Measurements from ENCODE around the gene GPR15. TPM values are rescaled to one million over a fixed set of nuclear protein-coding genes. Genes with fewer than 3 reads are reported as not detected.
"Not testable (repeated sequence)": the region's sequence is repeated elsewhere in the genome, so short reads cannot be mapped to it uniquely, and the experiment has no call there.

GPR15 gene
- total RNA-seq, 1 donor from 2014 or later = not detected

DNA sequence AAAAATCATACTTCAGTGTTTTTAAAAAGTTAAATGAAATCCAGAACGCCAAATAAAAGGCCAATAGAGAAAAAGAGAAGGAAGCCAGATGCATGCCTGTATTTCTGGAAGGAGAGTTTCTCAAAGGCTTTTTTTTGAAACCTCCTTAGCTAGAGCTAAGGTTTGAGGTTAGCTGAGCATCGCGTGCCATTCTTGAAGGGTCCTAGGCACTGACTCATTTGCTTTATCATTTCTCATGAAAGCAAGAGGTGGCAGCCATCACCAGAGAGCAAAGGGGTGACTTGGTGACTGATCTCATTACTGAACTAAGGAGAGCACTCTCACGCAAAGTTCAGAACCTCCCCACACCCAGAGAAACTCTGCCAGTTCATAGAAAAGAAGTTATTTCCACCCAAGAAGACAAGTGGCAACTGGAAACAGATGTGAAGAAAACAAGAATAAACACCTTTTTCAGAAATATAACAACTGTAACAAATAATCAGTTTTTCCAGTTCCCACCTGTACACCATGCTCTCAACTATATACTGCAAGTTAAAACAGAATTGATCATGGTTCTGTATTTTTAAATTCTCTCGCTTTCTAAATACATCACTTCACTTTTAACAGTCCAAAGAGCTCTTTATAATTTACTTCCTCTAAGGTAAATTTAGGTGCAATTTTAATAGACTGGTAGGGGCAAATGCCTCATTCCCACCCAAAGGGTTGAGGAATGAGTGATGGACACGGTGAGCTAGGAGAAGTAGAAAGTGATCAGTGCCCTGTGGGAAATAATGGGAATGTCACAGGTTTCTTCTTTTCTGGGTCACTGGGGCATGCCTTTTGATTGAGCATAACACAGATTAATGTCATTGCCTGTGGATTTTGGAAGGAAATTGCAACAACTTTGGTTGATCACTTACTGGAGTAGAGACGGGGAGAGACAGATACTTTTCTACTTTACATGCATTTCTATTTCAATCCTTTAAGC, 24.7 kb downstream of the GPR15 start:
- Mint-ChIP-seq H3K9me3 (ENCODE audit: unreplicated experiment) (no peaks in the 10 kb centered on the region), H3K4me3 (ENCODE audit: unreplicated experiment) (no peak overlapping the region), H3K27me3 (ENCODE audit: unreplicated experiment) (peaks cover 5% of the 10 kb centered on the region), H3K36me3 (ENCODE audit: low read depth, unreplicated experiment) (no peaks in the 10 kb centered on the region), H3K4me1 (ENCODE audit: unreplicated experiment) (peaks cover 14% of the 10 kb centered on the region), H3K27ac (ENCODE audit: unreplicated experiment) (no peak overlapping the region)
- no peak for TF ChIP-seq CTCF (IDR thresholded peaks at IDR 0.05; ENCODE audit: unreplicated experiment)
- DNase-seq (ENCODE audit: low spot score) = no peak

- no peak for TF ChIP-seq CTCF (IDR thresholded peaks at IDR 0.05; ENCODE audit: unreplicated experiment)
- Mint-ChIP-seq H3K27me3 (ENCODE audit: unreplicated experiment) (peaks cover 4% of the 10 kb centered on the region), H3K4me1 (ENCODE audit: unreplicated experiment) (peaks cover 14% of the 10 kb centered on the region), H3K36me3 (ENCODE audit: low read depth, unreplicated experiment) (no peaks in the 10 kb centered on the region), H3K9me3 (ENCODE audit: unreplicated experiment) (no peaks in the 10 kb centered on the region), H3K27ac (ENCODE audit: unreplicated experiment) (no peak overlapping the region), H3K4me3 (ENCODE audit: unreplicated experiment) (no peak overlapping the region)
- DNase-seq (ENCODE audit: low spot score) = no peak
Measured at GRCh38 chr3:98557324-98558010, 25.7 kb downstream of the GPR15 start.

- H3K36me3 Mint-ChIP-seq (ENCODE audit: low read depth, unreplicated experiment) = no peaks in the 10 kb centered on the region
- H3K4me1 Mint-ChIP-seq (ENCODE audit: unreplicated experiment) = peaks cover 12% of the 10 kb centered on the region
- peaks cover 2% of the 10 kb centered on the region for H3K27me3 Mint-ChIP-seq (ENCODE audit: unreplicated experiment)
Measured at GRCh38 chr3:98558100-98558827, 26.5 kb downstream of the GPR15 start.

DNA sequence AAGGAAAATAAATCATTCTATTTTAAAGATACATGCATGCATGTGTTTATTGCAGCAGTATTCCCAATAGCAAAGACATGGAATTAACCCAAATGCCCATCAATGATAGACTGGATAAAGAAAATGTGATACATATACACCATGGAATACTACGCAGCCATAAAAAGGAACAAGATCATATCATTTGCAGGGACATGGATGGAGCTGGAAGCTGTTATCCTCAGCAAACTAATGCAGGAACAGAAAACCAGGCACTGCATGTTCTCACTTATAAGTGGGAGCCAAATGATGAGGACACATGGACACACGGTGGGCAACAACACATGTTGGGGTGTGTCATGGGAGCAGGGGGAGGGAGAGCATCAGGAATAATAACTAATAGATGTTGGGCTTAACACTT, 28.0 kb downstream of the GPR15 start:
- not testable (repeated sequence) for H3K36me3 Mint-ChIP-seq (ENCODE audit: low read depth, unreplicated experiment); DNase-seq (ENCODE audit: low spot score); H3K4me3 Mint-ChIP-seq (ENCODE audit: unreplicated experiment); H3K4me1 Mint-ChIP-seq (ENCODE audit: unreplicated experiment); H3K27me3 Mint-ChIP-seq (ENCODE audit: unreplicated experiment); H3K27ac Mint-ChIP-seq (ENCODE audit: unreplicated experiment); H3K9me3 Mint-ChIP-seq (ENCODE audit: unreplicated experiment)

More at GRCh38 chr3:98558100-98558827, 26.5 kb downstream of the GPR15 start:
- Mint-ChIP-seq H3K27ac (ENCODE audit: unreplicated experiment) (no peak overlapping the region), H3K4me3 (ENCODE audit: unreplicated experiment) (no peak overlapping the region), H3K9me3 (ENCODE audit: unreplicated experiment) (no peaks in the 10 kb centered on the region)
- no peak for TF ChIP-seq CTCF (IDR thresholded peaks at IDR 0.05; ENCODE audit: unreplicated experiment)
- DNase-seq (ENCODE audit: low spot score) = no peak

- Mint-ChIP-seq H3K4me3 (ENCODE audit: unreplicated experiment) (no peak overlapping the region), H3K4me1 (ENCODE audit: unreplicated experiment) (no peaks in the 10 kb centered on the region), H3K9me3 (ENCODE audit: unreplicated experiment) (no peaks in the 10 kb centered on the region), H3K27ac (ENCODE audit: unreplicated experiment) (no peak overlapping the region), H3K27me3 (ENCODE audit: unreplicated experiment) (no peaks in the 10 kb centered on the region), H3K36me3 (ENCODE audit: low read depth, unreplicated experiment) (no peaks in the 10 kb centered on the region)
- no peak for DNase-seq (ENCODE audit: low spot score)
- no peak for TF ChIP-seq CTCF (IDR thresholded peaks at IDR 0.05; ENCODE audit: unreplicated experiment)
Measured at GRCh38 chr3:98560911-98561310, 29.1 kb downstream of the GPR15 start.

Measured in endothelial cell (in vitro differentiated cells).